Left colon (tissue), 2 donors: ENCODE data around the gene TEDC2. TPM values are rescaled to one million over a fixed set of nuclear protein-coding genes. Genes with fewer than 3 reads are reported as not detected.
A peak's percentile ranks its signal among the peaks of the same experiment; 100 is the strongest.

ENCODE experiments used
- ATAC-seq: fragments of 200-7000 bp; cut with Tn5 transposase; one replicate; pipeline ENCODE4 v1.9.1; 2020; ENCODE audit warnings: mild to moderate bottlenecking, moderate library complexity
- DNase-seq, 2 donors: peaks; one replicate each; pipeline ENCODE4 v3.0.0-alpha.2; 2020
- intact Hi-C, 2 donors: fragments of 100-400 bp; cut with DNase I in 1 of 2; cut with micrococcal nuclease in 1 of 2; formaldehyde crosslinking; loops; one replicate each; pipeline versions ENCODE4 v1.11.2 to v1.14.0; 2022; cut with DNase I, micrococcal nuclease
- total RNA-seq, 2 donors: library from RNA; stranded (reverse); fragmentation: NEBNext Ultra II Directional; extraction: Animal tissue kit (Norgen Biotek cat#: 25700); gene quantifications; one replicate each; pipeline ENCODE4 v1.2.1, GENCODE V29; 2021
- donor health status: DM: no; HTN: no; CAD: no.
- donor health status: DM: yes; HTN: yes; CAD: no.

TEDC2 gene
- total RNA-seq, 2 donors from 2014 or later = 1.3 to 5.6 TPM

DNA sequence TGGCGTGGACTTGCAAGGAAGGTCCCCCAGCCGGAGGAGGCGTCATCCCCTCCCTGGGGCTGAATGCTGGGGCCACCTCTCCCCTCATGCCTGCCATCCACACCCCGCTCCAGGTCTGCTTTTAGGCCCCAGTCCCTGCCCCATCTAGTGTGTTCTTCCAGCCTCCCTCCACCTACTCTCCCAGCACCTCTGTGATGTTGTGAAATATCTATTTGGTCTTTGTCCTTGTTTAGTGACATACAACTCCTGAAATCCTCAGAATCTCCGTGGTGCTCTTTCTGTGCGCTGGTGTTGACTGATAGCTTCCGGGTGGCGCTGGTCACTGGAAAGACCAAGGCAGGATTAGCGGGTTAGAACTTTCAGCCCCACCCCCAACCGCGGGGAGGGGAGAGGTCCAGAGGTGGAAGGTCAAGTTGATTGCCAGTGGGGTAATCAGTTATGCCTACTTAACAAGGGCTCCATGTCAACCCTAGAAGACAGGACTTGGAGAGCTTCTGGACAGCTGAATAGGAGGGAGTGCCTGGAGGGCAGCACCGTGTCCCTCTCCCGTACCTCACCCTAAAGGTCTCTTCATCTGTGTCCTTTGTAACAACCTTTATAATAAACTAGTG is 25.1 kb downstream of the TEDC2 start:
- intact Hi-C loops = no loop called here
- no peak for ATAC-seq

GRCh38 chr16:2485811-2486507 is 26.1 kb downstream of the TEDC2 start:
- ATAC-seq (no peak), DNase-seq (peak in 1 of 2 donors; percentile 7)
- intact Hi-C loops = no loop called here

More for the DNA sequence above, 25.1 kb downstream of the TEDC2 start:
- DNase-seq = no peak

GRCh38 chr16:2486645-2487516 is 27.0 kb downstream of the TEDC2 start:
- intact Hi-C loops = no loop called here
- DNase-seq (peak; percentile 74 to 81), ATAC-seq (peak; percentile 94)

DNA sequence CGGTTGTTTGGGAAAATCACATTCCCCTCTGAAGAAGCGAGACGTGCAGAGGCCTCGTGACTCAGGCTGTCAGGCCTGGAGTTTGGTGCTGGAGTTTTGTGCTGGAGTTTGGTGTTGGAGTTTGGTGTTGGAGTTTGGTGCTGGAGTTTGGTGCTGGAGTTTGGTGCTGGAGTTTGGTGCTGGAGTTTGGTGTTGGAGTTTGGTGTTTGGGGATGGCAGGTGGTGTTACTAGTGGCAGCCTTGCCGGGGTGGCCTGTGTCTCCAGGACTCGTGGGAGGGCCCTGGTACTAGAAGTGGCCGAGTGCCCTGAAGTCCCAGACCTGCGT is 27.6 kb downstream of the TEDC2 start:
- DNase-seq (no peak), ATAC-seq (no peak)
- intact Hi-C loops = no loop called here

DNA sequence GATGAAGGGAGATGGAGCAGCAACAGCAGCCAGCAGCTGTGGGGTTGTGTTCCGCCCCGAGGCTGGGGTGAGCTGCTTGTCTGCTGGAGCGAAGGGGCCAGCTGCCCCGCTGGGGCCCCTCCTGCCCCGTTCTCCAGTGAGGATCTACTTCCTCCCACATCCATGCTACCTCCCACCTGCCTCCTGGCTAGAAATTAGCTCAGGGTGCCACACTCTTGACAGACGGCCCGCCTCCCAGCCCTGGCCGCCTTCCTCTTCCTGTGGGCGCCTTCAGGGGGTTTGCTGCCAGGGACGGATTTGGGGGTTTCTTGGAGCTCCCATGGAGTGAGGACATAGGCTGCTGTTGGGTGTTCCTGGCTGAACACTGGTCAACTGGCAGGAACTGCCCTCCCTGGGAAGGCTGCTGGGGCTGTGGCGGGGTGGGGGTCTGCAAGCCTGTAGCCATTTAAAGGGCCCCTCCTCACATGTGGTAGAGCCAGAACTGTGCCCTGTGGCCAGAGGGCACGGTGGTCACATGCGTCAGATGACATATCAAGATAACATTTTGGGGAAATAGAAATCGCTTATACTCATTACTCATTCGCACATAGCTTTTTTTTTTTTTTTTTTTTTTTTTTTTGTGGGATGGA is 28.1 kb downstream of the TEDC2 start:
- DNase-seq (no peak), ATAC-seq (no peak)
- intact Hi-C loops = no loop called here

DNA sequence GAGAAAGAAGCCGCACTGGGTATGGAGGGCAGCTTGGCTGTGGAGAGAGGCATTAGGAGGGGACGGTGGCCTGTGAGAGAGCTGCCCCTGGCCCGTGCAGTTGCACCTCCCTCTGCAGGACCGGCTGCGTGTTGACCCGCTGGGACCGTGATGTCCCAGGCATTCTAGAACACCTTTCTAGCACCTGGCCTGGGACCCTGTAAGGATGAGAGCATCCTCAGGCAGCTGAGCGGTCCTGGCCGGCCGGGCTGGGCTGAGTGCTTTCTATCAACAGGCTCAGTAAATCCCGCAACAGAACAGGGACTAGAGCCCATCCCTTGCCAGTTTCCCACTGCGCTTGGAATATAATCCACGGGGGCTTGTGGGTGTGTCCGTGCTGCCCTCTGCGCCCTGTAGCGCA is 29.7 kb downstream of the TEDC2 start:
- intact Hi-C loops = no loop called here
- no peak for ATAC-seq
- no peak for DNase-seq

- intact Hi-C loops = loop anchor here in 1 of 2 donors (10.0 kb wide), 1 partner anchor 146 kb away; the partner anchor contains the start of gene ABCA3
- DNase-seq (no peak), ATAC-seq (no peak)
These were observed 30.5 kb downstream of the TEDC2 start for GRCh38 chr16:2490190-2491105.

DNA sequence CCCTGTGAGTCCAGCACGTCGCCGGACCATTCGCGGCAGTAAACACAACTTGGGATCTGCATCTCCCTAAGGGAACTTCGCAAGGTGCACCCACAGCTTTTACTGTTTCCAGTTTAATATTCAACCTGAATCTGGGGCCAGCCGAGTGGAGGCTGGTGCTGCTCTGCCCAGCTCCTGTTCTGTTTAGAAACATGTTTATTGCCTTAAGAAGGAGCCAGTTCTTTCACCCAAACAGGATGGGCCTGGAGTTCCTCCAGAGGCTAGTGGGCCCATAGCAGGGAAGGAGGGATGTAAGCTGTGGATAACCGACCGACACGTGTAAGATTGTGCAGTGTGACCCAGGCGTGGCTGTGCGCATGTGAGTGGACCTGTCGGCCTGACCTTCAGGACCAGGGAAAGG is 32.4 kb downstream of the TEDC2 start:
- ATAC-seq (peak; percentile 87), DNase-seq (peak in 1 of 2 donors; percentile 18)
- intact Hi-C loops = loop anchor here in 1 of 2 donors (10.0 kb wide), 1 partner anchor 147 kb away; the partner anchor contains the start of gene ABCA3

DNA sequence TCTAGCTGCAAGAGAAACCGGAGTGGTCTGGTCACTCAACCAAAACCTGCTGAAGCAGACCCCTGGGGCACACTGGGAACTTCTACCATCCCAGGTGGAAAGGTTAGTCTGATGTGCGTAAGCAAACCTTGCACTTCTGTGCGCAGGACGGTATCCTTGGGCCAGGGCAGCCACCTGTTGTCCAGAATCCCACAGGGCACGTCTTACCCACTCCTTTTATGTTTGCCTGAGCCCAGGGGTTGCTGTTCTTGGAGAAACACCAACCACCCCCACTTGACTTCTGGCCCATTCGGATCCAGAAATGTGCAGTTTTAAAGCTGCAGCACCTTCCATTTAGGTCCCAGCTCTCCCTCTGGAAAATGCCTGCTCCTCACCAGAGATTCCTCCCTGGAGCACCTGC is 33.7 kb downstream of the TEDC2 start:
- intact Hi-C loops = loop anchor here in 1 of 2 donors (10.0 kb wide), 1 partner anchor 149 kb away; the partner anchor contains the start of gene ABCA3
- DNase-seq (no peak), ATAC-seq (no peak)

DNA sequence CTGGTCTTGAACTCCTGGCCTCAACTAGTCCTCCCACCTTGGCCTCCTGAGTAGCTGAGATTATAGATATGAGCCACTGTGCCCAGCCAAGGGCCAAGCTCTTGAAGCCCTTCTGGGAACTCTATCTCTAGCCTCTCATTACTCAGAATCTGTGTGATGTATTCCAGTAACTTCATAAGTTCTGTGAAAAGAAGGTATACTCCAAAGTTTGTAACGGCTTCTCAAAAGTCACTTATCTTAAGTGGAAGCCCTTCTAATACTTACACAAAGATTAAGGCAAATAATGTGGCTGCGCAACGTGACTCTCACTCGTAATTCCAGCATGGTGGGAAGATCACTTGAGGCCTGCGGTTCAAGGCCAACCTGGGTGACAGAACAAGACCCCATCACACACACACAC is 34.7 kb downstream of the TEDC2 start:
- intact Hi-C loops = loop anchor here in 1 of 2 donors (10.0 kb wide), 1 partner anchor 150 kb away; the partner anchor contains the start of gene ABCA3
- ATAC-seq (no peak), DNase-seq (no peak)

GRCh38 chr16:2495041-2495440 is 35.1 kb downstream of the TEDC2 start:
- no peak for ATAC-seq
- intact Hi-C loops = loop anchor here in 1 of 2 donors (10.0 kb wide), 1 partner anchor 150 kb away; the partner anchor contains the start of gene ABCA3

GRCh38 chr16:2496223-2497115 is 36.6 kb downstream of the TEDC2 start:
- ATAC-seq (no peak), DNase-seq (peak in 1 of 2 donors; percentile 4)
- intact Hi-C loops = loop anchor here in 1 of 2 donors (10.0 kb wide), 1 partner anchor 152 kb away; the partner anchor contains the start of gene ABCA3

More at GRCh38 chr16:2495041-2495440, 35.1 kb downstream of the TEDC2 start:
- no peak for DNase-seq

GRCh38 chr16:2497116-2497630 is 37.3 kb downstream of the TEDC2 start:
- ATAC-seq (peak; percentile 62), DNase-seq (peak in 1 of 2 donors; percentile 32)
- intact Hi-C loops = loop anchor here in 1 of 2 donors (10.0 kb wide), 1 partner anchor 152 kb away; the partner anchor contains the start of gene ABCA3

- intact Hi-C loops = loop anchor here in 1 of 2 donors (10.0 kb wide), 1 partner anchor 153 kb away; the partner anchor contains the start of gene ABCA3
- ATAC-seq = no peak
These were observed 38.0 kb downstream of the TEDC2 start for GRCh38 chr16:2497695-2498484.

DNA sequence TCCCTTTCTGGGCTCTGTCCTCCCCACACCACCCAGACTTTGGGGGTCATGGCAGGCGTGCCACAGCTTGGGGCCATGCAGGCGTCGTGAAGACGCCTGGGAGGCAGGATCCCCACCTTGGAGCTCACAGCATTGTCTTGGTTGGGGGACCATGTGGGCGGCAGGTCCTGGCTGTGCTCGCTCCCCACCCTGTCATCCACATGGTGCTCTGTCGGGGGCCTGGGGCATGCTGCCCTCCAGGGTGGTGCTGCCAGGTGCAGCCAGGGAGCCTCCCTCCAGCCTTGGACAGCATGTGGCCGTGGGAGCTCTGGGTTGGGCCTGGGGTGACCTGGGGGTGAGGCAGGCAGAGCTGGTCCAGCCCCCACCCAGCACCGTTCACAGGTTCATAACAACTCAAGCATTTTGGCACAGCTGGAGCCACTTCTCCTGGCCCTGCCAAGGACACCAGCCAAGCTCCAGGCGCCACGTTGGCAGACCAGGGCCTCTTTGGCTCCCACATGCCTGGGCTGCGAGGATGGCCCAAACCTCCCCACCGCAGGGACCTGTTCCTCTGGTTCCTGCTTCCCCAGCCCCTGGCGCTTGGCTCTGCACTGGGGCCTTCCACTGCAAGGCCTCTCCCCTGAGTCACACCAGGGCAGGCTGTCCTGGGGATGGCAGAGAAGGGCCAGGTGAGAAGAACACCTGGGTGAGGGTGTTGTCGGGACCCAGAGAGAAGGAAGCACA is 38.8 kb downstream of the TEDC2 start:
- ATAC-seq (no peak), DNase-seq (no peak)
- intact Hi-C loops = loop anchor here in 1 of 2 donors (10.0 kb wide), 1 partner anchor 154 kb away; the partner anchor contains the start of gene ABCA3

More at GRCh38 chr16:2497695-2498484, 38.0 kb downstream of the TEDC2 start:
- DNase-seq = no peak
